Stimulated activated CD4-positive, alpha-beta T cell treated with anti-CD3 and anti-CD28 coated beads, Interleukin-15, amount 100 ng/mL, for 1 hour (primary cell): ENCODE data around the gene IER5.
"Not testable (repeated sequence)": the region's sequence is repeated elsewhere in the genome, so short reads cannot be mapped to it uniquely, and the experiment has no call there.

ENCODE experiments used
- DNase-seq, 2 donors: peaks; one replicate each; pipeline ENCODE4 v3.0.0-alpha.2; 2020; ENCODE audit warnings: low read depth in 1 of 2, low spot score in 1 of 2

Gene IER5

DNA sequence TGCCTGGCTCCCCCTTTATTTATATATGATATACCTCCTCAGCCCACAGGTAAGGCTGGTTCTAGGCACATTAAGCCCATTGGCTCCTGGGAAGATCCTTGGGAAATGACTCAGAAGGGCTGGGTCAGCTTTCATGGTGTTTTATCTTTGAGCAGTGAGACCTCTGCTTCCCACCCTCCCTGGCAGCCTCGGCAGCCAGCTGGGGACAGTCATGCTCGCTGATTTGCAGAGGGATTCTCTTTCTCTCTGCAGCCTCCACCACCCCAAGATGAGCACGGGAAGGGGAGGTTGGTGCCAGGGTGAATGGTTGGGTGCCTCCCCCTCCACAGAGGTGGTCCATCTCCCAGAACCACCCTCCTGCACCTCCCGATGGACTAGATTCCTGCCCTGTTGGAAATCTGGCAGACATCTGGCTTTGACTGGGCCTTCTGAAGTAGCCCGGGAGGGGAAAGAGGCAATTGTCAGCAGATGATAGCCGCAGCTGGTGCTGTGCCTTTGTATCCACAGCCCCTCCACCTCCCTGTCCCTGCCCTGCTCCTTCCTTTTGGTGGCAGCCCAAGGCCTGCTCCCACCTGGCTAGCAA is 24.6 kb downstream of the IER5 start:
- no peak for DNase-seq

DNA sequence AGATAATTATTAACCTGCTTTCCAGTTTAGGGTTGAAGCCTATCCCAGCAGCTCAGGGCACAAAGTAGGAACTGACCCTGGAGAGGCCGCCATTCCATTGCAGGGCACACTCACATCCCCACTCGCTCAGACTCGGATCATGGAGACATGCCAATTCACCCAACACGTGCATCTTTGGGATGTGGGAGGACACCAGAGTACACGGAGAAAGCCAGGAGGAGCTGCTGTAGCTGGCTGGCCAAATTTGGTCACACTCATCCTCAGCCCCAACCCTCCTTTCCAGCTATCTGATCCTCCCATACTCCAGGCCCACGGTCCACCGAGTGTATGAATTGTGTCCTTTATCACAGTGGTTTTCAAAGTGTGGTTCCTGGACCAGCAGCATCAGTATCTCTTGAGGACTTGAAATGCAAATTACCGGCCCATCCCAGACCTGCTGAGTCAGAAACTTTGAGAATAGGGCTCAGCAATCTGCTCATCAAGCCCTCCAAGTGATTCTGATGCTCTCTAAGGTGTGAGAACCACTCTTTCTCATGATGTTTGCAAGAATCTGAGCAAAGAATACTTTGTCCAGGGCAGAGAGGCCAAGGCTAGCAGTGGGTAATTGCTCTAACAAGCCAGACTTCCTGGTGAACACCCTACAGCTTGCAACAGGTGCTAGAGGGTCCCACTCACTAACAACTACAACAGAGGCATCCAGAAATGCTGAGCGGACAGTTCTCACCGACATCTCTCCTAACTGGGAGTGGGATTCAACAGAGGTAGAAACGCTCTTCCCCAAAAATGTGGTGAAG is 26.3 kb downstream of the IER5 start:
- no peak for DNase-seq

DNA sequence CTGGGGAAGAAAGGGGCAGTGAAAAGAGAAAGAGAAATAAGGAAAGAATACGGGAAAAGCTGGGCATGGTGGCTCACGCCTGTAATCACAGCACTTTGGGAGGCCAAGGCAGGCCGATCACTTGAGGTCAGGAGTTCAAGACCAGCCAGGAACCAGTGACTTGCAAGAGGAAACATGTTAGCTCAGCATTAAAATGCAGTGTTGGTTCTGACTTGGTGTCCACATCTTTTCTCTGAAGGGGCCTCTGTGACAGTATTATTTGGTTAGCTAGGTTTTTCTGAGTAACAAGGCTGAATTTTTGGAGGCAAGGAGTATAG is 26.8 kb downstream of the IER5 start:
- no peak for DNase-seq

- not testable (repeated sequence) for DNase-seq
These were observed 27.5 kb downstream of the IER5 start for GRCh38 chr1:181115971-181116370.

- DNase-seq, result no peak
These were observed 28.4 kb downstream of the IER5 start for GRCh38 chr1:181116819-181117390.

DNA sequence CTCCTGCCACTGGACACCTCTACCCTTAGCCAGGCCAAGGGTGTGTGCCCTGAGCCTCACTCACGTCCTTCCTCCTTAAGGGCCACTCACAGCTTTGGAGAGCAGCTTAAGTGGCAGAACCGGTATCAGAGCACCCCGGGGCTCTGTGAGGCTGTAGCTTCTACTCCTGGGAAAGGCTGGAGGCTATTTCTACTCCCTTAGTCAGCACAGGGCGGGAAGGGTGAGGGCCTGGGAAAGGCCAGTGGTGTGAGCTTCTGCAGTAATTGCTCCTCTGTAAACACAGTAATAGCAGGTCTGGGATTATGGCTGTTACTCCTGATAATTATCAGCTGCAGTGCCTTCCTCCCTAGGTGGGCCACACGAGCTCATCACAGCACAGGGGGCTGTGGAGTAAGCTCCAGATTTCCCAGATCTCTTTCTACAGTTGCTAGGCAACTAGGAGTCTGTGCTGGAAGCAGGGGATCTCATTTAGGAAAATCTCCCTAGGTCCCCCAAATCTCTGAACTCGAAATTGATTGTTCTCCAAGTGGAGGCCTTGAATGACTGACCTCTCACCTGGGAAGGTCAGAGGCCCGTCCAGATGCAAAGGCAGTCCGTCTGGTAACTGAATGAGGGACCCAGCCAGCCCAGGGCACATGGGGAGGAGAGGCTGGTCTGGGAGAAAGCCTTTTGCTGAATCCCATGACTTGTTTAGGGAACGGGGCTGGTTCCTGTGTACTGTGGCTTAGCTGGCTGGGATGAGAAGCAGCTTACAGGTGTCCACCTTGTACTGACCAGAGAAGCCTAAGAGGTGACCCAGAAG is 29.3 kb downstream of the IER5 start:
- DNase-seq, result no peak

GRCh38 chr1:181119093-181119989 is 30.8 kb downstream of the IER5 start:
- DNase-seq, result no peak

GRCh38 chr1:181120924-181121323 is 32.4 kb downstream of the IER5 start:
- no peak for DNase-seq

DNA sequence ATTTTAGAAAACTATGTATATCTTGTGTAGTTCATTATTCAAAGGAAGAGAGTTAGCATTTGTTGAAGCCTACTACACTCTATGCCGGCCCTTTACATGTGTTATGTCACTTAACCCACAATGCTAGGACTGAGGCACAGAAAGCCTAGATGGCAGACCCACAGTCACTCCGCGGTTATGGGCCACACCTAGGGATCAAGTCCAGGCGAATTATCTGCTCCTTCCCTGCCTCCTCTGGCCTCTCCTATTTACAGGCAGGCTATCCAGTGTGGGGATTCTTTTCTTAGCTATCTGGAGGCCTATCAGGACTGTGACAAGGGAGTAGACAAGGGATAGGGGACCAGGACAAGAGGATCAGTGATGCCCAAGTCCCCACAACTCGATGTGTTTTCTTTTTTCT is 33.0 kb downstream of the IER5 start:
- DNase-seq, result no peak

DNA sequence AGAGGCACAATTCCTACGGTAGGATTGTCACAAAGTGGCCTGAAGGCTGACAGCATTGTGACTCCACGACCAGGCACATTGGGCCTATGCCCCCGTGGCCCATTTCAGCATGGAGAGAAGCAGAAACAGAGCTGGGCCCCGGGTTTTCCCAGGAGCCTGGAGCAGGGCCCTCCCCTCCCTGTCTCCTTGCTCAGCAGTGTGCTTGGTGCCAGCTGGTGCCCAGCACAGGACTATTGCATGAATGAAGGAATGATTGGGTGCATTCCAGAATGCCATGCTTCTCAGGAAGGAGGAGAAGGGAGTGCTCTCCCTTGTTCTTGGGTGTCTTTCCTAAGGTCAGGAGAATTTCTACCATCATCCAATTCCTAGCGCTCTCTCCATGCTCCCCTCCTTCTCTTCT is 33.7 kb downstream of the IER5 start:
- no peak for DNase-seq

- no peak for DNase-seq
These were observed 34.7 kb downstream of the IER5 start for GRCh38 chr1:181123173-181123572.

GRCh38 chr1:181124291-181124751 is 35.8 kb downstream of the IER5 start:
- DNase-seq, result no peak

GRCh38 chr1:181126289-181126688 is 37.8 kb downstream of the IER5 start:
- no peak for DNase-seq

DNA sequence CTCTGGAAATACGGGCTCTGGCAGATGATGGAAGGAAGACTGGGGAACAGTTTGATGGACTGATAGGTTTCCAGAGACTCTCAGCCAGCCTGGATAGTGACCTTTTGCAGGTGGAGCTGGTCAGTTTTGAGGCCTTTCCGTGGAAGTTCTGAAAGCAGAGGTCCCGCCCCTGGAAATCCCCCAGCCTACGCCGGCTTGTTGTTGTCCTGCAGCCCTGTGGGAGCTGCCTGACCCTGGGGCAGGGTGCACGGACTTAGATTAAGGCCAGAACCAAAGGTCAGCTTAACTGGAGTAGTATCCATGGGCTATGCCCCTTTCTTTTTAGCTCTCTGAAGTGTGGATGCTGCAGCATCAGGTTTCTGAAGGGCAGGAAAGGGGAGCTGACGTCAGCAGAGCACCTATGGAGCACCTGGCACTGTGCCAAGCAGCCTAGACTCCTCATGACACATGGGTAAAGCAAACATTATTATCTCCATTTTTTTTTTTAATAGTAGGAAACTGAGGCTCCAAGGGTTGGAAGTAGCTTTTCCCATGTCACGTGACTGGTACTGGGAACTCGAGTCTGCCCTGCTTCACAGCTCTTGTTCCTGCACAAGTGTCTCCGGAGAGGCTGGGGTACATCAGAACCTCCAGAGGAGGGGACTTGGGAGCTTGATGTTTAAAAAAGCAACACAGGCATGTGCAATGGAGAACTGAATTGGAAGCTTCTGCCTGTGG is 38.5 kb downstream of the IER5 start:
- DNase-seq, result no peak

- DNase-seq, result no peak
These were observed 39.5 kb downstream of the IER5 start for GRCh38 chr1:181127898-181128453.

- no peak for DNase-seq
These were observed 40.3 kb downstream of the IER5 start for GRCh38 chr1:181128592-181129497.

GRCh38 chr1:181129771-181130606 is 41.5 kb downstream of the IER5 start:
- no peak for DNase-seq
